GM04503 (cell line): ENCODE measurements around the gene PRKD1.
"Not testable (repeated sequence)": the region's sequence is repeated elsewhere in the genome, so short reads cannot be mapped to it uniquely, and the experiment has no call there.

Source experiments
- DNase-seq: peaks from one replicate; pipeline ENCODE4 v3.0.0-alpha.2; 2012; ENCODE audit warnings: low read depth

PRKD1 gene

DNA sequence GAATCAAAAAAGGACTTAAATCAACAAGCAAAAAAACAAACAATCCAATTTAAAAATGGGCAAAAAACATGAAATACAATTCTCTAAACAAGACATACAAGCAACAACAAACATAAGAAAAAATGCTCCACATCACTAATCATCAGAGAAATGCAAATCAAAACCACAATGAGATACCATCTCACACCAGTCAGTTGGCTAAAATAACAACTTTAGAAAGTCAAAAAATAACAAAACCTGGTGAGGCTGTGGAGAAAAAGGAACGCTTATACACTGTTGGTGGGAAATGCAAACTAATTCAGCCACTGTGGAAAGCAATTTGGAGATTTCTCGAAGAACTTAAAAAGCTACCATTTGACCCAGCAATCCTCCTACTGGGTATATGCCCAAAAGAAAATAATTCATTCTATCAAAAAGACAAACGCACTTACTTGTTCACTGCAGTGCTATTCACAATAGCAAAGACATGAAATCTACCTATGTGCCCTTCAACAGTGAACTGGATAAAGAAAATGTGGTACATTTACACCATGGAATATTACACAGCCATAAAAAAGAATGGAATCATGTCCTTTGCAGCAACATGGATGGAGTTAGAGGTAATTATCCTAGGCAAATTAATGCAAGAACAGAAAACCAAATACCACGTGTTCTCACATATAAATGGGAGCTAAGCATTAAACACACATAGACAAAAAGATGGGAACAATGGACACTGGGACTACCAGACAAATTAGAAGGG is 26.9 kb downstream of the PRKD1 start:
- no peak for DNase-seq

DNA sequence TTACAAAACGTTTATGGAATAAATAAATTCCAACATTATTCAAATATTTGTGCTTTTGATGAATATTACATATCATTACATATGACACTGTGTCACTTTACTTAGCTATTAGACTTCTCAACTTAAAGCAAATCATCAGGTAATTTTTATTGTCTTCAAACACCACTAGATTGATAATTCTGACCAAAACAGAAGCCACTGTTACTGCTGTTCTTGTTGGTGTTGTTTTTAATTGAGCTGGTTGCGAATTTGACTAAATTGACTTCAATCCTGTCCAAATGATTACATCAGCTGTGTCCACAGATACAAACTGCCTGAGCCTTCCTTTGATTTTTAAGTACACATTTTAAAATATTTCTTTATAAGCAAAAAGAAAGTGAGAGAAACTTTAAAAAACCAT is 29.2 kb downstream of the PRKD1 start:
- no peak for DNase-seq

DNA sequence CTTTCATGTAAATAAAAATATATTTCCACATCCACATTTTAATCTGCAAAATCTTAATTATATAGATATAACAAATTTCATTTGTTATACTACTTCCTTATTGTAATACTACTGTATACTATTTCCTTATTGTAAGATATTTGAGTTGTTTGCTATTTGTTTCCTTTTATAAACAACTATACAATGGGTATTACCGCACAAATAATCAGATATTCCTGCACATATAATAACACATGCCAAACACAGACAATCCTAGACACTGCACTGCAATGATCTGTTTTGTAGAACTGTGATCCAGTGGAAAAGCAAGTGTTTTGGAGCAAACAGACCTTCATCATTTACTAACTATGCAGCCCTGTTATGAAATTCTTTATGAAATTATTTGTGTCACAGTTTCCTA is 30.5 kb downstream of the PRKD1 start:
- DNase-seq = no peak

DNA sequence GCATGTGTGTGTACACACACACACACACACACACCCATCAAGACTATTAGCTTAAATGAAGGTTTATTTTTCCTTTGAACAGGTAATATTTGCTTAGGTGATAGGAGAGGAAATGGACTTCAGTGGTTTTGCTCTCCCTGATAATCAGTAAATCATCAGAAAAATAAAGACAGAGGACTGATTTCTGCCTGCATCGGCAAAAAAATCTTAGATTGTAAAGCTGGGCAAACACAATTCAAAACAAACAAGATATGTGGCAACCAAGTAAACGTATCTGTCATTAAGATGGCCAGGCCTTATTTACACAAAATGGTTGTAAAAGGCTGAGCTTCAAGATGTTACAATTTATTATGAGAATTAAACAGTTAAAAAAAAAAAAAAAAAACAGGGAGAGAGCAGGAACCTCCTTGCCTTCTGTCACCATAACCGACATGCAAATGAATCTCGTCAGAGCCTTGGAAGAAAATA is 31.3 kb downstream of the PRKD1 start:
- DNase-seq = no peak

DNA sequence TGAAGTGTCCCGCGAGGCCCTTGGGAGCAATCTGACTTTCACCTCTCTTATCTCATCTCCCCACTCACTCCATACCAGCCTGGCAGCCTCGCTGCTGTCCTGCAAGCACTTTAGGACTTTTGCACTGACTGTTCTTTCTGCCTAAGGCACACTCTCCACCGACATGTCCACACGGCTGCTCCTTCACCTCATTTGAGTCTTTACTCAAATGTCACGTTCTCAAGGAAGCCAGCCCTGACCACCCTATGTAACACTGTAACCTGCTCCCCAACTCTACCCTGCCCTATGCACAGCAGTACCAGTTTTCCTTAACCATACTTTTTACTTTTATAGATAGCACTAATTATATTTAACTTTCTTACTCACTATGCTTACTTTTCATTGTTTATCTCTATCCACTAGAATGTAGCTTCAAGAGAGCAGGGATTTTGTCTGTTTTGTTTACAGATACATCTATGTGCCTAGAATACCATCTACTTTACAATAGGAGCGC is 32.0 kb downstream of the PRKD1 start:
- DNase-seq = no peak

DNA sequence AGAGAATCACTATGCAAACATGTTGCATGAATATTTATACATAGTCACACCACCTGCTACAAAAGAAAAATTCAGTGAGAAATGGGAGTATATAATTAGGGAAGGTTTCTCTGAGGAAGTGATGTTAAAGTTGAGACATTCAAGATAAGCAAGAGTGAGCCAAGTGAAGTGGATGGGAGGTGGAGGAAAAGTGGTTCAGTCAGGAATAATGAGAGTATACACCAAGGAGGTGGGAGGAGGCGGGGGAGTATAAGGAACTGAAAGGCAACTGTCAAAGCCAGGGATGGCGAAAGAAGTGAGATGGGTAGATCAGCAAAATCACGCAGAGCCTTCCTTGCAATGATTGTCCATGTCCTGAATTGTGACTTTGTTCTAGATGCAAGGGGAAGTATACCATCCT is 33.7 kb downstream of the PRKD1 start:
- no peak for DNase-seq

DNA sequence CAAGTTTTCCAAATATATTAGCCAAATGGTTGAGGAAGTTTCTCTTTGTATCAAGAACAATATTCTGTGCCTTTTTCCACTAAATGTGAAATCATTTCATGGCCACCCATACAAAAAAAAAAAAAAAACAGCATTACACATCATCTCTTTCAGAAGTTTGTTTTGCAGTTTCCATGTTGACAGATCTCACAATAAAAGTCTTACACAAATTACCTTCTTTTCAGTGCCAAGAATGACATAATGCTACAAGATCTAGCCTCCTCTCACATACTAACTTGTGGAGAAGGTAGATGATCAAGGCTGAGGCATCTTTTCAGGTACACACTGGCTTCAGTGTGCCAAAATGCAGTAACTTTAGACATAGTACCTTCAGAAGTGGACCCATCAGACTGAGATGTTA is 35.3 kb downstream of the PRKD1 start:
- DNase-seq = peak; percentile 42

DNA sequence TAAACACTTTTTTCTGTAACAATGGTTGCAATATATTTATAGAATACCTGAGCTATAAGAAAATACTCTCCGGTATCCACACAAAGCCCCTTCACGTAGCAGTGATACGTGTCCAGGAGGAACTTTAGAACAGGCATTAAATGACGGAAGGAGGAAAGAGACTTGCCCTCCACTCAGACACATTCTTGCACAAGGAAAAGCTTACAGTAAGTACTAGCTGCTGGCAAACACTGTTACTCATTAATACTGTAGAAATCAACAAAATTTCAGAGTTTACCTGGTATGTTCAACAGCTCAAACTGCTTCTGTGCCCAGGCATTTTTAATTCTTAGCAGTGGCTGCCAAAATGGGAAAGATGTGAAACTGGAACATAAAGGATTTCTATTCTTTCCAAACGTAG is 41.7 kb downstream of the PRKD1 start:
- no peak for DNase-seq

DNA sequence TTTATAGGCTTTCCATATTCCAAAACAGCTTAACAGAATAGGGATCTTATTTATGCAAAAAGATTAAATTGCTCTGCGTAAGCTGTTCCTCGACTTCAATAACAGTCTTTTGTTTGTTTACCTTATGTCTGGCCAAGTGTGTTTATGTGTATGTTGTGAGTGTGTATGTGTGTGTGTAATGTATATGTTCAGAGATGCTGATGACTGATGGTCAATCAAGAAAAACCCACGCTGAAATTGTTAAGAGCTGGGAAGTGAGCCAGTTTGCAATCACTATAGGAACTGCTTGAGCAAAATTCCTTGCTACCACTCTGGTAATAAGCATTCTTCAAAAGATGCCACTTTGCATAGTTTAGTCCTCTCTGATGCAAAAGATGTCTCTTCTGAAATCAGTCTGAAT is 59.6 kb downstream of the PRKD1 start:
- no peak for DNase-seq

DNA sequence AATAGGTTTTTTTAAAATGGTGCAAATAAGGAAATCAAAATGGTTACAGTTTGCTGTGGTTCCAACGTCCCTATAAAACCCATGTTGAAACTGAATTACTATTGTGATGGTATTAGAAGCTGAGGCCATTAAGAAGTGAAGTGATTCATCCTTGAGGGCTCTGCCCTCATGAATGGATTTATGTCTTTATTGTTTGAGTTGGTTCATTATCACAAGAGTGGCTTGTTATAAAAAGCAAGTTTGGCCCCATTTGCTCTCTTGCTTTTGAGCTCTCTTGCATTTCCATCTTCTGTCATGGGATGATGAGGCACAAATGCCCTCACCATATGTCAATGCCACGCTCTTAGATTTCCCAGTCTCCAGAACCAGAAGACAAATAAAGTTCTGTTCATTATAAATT is 62.3 kb downstream of the PRKD1 start:
- DNase-seq = no peak

DNA sequence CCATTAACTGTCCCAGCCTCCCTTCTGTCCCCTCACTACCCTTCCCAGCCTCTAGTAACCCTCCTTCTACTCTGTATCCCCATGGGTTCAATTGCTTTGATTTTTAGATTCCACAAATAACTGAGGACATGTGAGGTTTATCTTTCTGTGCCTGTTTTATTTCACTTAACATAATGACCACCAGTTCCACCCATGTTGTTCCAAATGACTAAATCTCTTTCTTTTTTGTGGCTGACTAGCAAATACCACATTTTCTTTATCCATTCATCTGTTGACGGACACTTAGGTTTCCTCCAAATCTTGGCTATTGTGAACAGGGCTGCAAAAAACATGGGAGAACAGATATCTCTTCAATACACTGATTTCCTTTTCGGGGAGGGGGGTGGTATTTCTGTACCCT is 65.7 kb downstream of the PRKD1 start:
- DNase-seq = no peak

DNA sequence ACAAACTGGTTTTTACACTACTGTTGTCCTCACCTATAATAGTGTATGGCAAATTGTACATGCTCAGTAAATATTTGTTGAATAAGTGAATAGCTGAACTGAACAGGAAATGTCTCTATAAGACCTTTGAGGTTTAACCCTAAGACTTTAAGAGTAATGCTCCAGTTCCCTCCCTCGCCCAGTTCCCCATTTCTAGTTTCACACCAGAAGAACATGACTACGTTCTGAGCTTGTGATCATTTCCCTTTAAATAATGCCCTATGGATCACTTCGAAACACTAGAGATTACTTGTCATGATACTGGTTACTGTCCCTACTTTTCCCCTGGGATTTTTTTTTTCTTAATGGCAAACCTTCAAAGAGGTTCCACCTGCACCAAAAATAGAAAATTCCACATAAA is 69.3 kb downstream of the PRKD1 start:
- no peak for DNase-seq

DNA sequence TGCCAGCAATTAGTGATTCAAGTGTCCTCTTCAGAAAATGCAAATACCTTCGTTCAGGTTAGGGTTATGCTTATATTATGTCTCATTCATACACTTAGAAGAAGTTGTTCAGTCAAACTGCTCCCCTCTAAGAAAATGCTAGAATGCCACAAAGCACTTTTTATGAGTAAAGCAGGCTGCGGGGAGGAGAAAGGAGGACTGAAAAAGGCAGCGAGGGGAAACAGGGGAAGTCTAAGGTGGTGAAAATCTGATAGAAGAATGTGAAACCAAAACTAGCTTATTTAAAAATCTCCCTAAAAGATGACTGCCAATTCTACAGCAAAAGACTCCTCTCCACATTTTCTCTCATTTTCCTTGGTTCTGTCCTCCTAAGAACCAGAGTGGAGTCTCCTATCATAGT is 70.1 kb downstream of the PRKD1 start:
- no peak for DNase-seq

DNA sequence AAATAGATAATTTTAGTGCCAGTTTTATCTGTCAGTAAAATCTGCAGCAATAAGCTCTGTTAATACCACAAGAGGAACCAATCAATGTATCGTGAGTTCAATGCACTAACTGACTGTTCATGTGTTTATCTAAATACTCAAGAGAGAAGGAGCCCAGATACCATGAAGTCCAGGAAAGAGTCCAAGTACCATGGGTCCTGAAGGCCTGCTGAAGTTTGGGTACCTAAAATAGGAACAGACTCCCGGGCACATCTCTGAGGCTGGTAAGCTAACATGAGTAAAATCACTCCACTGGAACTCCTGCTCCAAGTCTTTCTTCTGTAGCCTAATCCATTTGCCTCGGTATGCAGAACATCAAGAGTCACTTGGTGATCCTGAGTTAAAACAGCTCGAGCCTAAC is 71.1 kb downstream of the PRKD1 start:
- DNase-seq = no peak

DNA sequence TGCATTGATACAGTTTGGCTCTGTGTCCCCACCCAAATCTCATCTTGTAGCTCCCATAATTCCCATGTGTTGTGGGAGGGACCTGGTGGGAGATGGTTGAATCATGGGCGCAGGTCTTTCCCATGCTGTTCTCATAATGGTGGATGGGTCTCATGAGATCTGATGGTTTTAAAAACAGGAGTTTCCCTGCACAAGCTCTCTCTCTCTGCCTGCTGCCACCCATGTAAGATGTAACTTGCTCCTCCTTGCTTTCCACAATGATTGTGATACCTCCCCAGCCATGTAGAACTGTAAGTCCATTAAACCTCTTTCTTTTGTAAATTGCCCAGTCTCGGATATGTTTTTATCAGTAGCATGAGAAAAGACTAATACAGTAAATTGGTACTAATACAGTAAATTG is 74.0 kb downstream of the PRKD1 start:
- DNase-seq = not testable (repeated sequence)

DNA sequence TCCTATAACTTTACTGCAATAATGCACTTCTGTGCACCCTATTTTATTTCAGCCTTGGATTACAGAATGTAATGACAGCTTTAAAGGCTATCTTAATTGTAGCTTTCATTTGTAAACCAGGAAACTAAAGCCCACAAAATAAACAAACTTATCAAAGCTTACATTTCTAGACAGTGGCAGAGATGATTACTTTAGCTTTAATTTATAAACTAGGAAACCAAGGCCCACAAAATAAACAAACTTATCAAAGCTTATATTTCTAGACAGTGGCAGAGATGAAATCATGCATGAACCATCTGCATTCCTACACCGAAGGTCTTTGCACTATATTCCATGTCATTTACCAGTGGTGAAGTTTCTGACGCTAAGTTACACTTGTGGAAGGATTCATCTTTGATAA is 74.4 kb downstream of the PRKD1 start:
- no peak for DNase-seq

DNA sequence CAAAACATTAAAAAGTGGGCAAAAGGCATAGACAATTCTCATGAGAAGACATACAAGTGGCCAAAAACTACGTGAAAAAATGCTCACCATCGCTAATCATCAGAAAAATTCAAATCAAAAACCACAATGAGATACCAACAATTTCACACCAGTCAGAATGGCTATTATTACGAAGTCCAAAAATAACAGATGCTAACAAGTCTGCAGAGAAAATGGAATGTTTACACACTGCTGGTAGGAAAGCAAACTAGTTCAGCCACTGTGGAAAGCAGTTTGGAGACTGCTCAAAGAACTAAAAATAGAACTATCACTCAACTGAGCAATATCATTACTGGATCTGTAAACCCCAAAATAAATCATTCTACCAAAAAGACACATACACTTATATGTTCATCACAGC is 76.2 kb downstream of the PRKD1 start:
- DNase-seq = peak; percentile 75

DNA sequence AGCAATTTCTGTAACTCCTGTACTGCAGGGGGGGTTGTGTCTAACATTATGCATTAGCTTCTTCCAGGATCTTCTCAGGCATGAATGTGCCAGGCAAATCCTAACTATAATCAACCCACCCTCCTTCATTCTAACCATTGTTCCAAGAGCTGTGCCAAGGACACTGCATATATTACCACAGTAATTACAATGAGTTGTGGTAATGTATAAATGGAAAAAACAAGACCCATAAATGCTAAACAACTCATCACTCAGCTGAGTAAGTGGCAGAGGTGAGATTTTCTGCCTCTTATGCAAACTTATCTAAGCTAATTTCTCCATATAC is 80.6 kb downstream of the PRKD1 start:
- DNase-seq = no peak

DNA sequence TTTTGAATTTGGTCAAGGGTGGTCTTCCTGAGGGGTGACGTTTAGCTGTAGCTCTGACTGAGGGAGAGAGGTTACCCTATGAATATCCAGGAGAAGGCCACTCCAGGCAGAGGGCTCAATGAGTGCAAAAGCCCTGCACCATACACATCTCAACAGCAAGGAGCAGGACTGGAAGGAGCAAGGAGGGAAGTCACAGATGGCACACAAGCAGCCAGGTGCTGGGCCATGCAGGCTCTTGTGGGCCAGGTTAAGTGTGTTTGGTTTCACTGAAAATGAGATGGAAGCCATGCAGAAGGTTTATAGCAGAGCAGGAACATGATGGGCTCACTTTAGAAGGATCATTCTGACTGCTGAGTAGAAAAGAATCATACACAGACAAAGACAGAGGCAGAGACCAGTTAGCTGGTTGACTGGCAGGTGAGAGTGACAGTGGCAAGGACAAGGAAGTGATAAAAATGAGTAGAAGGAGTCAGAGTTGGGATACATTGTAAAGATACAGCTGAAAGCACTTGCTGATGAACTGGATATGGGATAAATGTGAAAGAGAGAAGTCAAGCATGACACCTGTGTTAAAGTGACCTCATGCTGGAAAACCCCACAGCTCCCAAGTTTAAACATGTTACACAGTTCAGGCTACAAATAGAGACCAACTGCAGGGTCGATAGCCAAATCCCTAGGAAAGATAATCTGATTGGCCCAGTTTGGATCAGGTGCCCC is 81.2 kb downstream of the PRKD1 start:
- no peak for DNase-seq

DNA sequence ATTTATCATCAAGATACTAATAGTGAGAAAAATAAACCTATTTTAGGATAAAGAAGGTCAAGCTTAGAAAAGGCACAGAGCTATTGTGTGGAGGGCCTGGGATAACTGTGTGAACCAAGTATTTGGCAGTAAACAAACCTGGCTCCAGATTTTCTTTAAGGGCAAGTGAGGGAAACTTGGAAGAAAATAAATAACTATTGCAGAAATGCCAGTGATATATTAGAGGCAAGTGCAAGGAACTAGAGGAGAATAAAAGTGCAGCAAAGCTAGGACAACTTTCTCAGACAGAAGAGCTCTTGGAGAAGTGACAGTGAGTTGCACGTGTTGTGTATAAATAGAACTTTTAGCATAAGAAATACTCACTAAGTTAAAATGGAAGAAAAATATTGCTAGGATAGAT is 83.7 kb downstream of the PRKD1 start:
- no peak for DNase-seq

DNA sequence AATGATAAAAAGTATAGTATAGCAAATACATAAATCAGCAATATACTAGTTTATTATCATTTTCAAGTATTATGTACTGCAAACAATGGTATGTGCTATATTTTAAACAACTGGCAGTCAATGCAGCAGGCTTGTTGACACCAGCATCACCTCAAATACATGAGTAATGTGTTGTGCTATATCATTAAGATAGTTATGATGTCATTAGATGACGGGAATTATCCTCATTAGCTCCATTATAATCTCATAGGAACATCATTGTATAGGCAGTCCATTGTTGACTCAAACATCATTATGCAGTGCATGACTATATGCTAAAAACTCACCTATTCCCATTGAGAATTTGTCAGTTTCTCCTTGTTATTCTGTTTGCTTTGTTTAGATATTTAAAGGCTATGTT is 85.4 kb downstream of the PRKD1 start:
- no peak for DNase-seq

DNA sequence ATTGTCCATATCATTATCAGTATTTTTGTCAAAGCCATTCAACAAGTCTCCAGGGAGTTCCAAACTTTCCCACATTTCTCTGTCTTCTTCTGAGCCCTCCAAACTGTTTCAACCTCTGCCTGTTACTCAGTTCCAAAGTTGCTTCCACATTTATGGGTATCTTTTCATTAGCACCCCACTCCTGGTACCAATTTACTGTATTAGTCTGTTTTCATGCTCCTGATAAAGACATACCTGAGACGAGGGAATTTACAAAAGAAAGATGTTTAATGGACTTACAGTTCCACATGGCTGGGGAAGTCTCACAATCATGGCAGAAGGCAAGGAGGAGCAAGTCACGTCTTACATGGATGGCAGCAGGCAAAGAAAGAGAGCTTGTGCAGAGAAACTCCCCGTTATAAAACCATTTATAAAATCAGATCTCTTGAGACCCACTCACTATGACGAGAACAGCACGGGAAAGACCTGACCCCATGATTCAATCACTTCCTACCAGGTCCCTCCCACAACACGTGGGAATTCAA is 87.2 kb downstream of the PRKD1 start:
- not testable (repeated sequence) for DNase-seq

DNA sequence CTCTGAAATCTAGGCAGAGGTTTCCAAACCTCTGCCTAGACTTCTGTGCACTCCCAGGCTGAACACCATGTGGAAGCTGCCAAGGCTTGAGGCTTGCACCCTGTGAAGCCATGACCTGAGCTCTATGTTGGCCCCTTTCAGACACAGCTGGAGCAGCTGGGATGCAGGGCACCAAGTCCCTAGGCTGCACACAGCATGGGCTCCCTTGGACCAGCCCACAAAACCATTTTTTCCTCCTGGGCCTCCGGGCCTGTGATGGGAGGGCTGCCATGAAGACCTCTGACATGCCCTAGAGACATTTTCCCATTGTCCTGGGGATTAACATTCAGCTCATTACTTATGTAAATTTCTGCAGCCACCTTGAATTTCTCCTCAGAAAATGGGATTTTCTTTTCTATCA is 88.0 kb downstream of the PRKD1 start:
- not testable (repeated sequence) for DNase-seq

DNA sequence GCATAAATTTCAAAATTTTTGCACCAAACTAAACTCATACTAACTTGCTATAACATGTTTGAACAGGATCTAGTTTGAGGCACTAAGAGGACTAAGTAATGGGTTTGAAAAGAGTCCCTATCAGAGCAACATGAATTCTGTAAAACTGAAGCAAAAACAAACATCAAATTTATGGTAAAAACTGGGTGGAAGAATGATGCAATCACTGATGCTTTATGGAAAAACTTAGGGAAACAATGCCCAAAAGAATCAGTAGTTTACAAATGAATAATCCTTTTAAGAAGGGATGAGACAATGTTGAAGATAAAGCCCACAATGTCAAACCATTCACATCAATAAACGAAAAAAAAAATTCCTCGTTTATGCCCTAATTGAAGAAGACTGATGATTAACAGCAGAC is 88.9 kb downstream of the PRKD1 start:
- no peak for DNase-seq
